ENCODE data around the gene CENPP. TPM values are rescaled to one million over a fixed set of nuclear protein-coding genes. Genes with fewer than 3 reads are reported as not detected.
"Not testable (repeated sequence)": the region's sequence is repeated elsewhere in the genome, so short reads cannot be mapped to it uniquely, and the experiment has no call there.

CENPP gene
- total RNA-seq, 1 donor from 2014 or later = 2.7 TPM

DNA sequence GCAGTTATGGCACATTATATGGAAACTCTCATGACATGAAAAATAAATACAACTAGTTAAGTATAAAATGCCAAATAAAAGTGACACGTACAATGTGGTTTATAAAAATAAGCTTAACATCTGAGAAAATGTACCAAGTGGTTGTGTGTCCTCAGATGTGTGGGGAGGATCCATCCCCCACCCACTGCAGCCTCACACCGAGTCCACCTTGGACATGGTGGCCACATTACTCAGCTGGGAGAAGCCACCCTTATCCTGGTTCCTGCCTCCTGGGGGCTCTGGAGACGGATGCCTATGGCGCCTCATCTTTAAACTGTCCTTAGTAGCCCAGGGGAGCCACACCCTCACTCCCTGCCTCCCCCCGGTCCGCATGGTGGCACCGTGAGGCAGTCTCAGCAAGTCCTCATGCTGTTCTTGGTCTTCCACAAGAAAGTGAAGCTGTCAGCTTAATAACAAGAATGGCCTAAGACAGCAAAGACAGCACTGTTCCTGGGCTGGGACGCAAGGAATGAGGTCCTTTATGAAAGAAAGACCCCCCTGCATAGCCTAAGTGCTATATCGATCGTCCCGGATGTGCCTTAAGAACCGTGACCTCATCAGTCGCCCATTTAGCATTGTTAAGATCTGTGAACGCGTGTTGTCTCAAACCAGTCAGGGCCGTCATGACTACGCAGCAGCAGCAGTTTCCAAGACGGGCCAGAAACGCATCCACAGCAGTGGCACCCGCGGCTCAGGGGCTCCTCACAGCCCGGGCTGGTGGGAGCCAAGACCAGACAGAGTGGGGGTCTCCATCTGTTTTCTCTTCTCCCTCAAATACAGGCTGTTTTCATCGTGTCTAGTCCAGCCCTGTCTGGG, 287.7 kb downstream of the CENPP start:
- DNase-seq (ENCODE audit: low read depth in 2 of 2) = no peak

DNA sequence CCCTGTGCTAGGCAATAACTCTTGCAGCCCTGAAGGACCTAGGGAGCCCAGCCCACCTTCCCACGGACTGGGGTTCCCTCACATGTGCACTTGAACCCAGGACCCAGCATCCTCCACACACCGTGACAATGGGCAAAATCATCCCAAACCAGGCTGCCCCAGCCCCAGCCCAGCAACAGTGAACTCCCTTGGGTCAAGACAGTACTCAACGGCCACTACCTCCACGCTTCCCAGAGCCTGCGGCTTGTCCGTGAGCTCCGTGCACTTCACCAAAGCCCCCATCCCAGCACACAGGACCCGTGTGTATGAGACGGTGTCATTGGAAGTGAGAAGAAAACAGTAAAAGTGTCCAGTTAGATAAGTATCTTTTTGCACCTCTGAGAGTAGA, 288.4 kb downstream of the CENPP start:
- DNase-seq (ENCODE audit: low read depth in 2 of 2) = no peak

DNA sequence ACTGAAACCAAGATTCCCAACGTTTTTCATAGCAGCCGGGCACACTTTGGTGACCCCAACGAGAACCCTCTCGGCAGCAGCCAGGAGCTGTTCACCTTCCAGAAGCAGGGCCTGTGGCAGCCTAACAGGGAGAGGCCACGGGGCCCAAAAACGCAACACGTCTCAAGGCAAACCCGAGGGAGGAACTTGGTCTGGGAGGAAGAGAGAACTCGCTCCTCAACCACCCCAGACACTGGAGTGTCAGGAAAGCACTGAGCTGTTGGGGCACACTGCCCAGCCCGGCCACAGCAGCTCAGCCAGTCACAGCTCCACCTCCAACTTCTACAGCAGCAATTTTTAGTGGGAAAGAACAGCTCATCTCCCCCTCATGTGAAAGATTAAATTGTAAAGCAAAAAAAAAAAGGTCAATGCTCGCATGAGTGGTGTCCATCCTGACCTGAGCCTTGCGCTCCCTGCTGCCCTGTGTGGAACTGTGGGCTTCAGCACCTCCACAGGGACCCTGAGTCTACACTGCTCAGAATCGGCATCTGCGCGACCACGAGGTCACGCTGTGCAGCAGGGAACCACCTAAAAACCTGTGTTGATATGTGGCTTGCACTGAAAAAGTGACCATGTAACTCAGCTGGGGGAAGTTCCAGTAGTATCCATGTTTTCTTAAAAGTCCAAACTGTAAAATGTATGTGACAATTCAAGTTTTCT, 289.2 kb downstream of the CENPP start:
- no peak for DNase-seq (ENCODE audit: low read depth in 2 of 2)

DNA sequence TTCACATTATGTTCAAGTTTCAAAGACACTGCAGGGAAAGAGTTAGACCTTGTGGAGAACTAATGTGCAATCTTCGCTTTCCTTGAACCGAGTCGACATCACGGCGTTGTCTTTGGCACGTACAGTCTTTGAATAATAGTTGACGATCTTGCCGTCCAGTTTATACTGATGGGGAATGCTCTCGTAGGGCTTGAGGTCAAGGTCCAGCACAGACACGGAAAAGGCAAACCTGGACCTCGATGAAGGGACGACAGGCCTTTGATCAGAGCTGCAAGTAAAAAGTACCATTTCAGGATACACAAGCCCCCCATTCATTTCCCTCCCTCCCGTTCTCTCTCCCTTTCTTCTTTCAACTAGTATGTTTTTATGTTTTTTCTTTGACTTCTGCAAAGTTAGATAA, 290.0 kb downstream of the CENPP start:
- no peak for DNase-seq (ENCODE audit: low read depth in 2 of 2)

DNA sequence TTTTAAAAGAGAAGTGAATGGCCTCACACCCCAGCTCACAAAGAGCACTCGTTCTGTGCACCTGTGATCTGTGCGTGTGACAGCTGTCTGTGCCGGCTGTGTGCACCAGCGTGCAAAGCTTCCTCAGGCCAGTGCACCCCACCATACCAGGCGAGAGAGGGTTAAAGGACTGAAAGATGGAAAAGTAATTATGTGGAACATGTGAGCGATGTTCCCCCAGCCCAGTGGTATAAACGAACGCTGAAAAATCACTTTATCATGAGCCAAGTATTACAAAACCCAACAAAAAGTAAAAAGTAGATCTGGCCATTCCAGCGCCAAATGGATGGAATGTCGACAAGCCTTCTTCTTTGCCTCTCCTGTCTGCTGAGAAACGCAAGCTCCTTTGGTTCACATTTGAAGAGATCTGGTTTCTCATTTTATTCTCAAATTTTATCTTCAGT, 290.5 kb downstream of the CENPP start:
- DNase-seq (ENCODE audit: low read depth in 2 of 2) = no peak

DNA sequence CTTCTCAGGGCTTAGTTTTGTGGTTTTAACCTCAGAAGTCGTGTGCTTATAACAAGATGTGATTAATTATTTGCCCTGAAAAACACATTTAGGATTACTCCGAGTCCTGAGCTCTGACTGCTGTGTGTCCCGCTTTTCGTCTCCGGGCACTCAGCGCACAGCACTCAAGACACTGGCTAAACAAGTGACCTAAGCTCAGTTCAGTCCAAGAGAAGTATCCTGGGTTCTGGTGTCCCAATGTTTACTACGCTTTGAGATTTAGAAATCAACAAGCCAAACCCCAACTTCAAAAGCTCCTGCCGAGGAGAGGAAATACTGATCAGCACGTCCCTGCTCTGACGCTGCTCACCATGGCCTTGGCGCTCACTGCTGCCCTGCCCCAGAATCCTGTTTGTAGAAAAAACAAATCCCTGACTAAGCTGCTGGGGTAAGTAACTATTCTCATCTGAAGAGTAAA, 290.9 kb downstream of the CENPP start:
- no peak for DNase-seq (ENCODE audit: low read depth in 2 of 2)

DNA sequence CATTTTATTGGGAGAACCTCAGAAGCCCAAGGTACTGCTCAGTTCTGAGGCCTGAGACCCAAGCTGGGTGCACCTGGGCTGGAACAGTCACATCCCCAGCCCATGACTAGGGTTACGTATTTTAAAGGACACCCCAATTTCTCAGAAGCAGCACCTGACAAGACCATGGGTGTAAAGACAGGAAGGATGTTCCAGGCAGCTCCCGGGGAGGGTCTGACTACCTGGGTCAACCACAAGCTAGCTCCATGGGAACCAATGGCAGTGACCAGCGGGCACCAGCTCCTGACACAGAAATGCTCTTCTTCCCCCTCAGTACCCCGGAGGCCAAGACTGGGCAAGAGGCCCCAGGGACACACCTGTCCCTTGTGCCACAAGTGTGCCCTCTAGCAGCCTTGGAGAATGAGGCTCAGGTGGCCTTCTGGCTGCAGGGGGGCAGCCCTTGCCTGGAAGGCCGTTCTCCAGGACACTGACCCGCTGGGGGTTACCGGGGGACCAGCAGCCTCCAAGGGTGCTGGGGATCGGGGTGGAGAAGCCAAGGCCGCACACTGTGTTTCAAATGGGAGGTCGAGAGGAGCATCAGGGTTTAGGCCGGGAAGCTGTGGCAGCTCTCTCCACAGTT, 291.6 kb downstream of the CENPP start:
- no peak for DNase-seq (ENCODE audit: low read depth in 2 of 2)

DNA sequence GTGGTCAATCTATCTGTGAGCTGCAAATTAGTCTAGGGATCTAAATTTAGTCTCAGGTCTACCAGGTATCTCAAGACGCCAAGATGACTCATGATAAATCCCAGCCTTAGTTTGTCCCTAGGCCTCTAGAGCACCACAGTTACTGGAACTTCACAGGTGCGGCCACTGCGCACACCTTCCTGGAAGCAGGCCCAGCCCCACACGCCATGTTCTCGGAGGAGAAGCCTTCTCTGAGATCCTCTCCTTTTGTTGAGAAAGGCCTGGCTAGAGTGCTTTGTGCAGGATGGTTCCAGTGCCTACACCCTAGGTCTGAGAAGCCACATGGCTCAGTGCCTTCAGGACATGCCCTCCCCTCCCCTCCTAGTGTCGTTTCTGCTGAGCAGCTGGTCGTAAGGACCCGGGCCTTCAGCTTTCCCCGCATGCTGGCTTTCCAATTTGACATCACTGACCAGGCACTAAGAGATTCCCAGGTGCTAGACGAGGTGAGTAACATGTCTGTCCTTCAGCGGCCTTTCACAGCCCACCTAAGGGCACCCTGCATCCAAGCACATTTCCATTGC, 292.3 kb downstream of the CENPP start:
- DNase-seq (ENCODE audit: low read depth in 2 of 2) = no peak

DNA sequence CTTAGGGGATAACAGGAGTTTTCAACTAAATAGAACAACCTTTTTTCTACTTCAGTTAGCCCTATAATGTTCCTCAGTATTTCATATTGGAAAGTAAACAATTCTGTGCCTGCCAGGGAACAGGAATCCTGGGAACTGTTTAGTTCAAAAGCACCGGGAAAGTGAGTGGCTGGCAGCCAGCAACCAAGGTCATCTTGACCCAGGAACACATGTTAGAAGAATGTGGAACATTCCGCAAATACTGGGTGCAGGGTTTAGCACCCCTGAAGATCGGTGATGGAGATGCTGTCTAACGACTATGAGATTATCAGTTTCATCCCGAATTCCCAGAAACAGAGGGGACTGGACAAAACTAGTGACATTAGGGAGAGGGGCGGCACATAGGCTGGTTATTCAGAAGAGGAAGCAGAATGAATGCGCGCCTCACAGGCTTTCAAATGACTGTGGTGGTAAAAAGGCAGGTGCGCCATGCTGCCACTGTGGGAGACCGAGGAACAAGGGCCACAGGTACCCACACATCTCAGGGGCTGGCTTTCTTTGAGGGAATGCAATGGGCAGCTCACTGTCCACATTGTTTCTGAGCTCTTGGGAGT, 293.0 kb downstream of the CENPP start:
- DNase-seq (ENCODE audit: low read depth in 2 of 2) = no peak

DNA sequence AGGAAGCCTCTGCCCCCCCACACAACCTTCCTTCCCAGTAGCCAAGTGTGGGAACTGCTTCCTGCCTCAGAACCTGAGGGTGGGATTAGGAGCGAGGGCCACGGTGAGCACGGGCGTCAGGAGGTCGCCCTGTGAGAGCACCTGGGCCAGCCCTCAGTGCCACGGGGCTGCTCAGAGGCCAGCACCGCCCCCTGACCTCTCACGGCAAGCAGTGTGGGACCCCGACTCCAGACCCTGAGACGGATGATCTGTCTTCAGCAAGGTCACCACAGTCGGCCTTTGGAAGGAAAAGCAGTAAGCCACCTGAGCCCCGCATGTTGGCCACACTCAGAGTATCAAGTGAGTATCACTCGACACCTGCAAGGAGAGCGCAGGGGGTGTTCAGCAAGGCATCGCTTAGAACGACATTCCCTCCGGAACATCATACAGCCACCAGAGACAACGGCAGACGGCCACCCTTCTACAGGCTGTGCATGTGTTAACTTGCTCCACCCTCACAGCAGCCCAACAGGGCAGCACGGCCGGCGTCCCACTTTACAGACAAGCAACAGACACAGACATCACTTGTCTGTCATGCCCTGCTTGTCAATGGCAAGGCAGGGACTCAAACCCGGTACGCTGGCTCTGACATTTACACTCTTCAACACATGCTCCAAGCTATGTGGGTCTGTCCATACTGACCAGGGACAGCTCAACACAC, 294.0 kb downstream of the CENPP start:
- no peak for DNase-seq (ENCODE audit: low read depth in 2 of 2)

DNA sequence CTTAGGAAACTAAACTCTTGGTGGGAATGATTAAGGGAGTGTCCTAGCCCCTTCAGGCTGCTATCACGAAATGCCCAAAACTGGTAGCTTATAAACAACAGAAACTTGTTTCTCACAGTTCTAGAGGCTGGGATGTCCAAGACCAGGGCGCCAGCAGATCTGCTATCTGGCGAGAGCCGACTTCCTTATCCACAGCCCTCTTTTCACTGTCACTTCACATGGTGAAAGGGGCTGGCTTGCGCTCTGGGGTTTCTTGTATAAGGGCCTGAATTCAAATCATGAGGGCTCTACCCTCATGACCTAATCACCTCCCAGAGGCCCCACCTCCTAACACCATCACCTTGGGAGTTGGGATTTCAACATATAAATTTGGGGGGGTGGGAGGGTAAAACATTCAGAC, 295.1 kb downstream of the CENPP start:
- no peak for DNase-seq (ENCODE audit: low read depth in 2 of 2)

DNA sequence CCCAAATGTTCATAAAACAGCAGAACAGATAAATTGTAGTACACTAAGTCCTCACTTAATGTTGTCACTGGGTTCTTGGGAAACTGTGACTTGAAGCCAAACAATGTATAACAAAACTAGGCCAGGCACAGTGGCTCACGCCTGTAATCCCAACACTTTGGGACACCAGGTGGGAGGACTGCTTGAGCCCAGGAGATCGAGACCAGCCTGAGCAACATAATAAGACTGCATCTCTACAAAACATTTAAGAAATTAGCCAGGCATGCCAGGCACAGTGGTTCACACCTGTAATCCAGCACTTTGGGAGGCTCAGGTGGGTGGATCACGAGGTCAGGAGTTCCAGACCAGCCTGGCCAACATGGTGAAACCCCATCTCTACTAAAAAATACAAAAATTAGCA, 298.2 kb downstream of the CENPP start:
- not testable (repeated sequence) for DNase-seq (ENCODE audit: low read depth in 2 of 2)

DNA sequence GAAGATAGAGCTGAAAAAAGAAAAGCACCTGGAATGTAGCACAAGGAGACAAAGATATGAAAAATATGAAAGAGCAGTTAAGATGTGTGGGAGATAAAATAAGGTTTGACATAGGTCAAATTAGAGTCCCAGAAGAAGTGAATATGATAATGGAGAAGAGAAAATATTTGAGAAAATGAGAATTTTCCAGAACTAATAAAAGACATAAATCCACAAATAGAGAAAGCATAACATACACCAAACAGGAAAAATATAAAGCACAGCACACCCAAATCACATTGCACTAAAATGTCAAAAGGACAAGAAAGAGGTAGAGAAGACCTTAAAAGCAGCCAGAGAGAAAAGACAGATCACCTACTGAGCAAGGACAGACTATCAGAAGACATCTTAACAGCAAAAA, 300.7 kb downstream of the CENPP start:
- no peak for DNase-seq (ENCODE audit: low read depth in 2 of 2)

DNA sequence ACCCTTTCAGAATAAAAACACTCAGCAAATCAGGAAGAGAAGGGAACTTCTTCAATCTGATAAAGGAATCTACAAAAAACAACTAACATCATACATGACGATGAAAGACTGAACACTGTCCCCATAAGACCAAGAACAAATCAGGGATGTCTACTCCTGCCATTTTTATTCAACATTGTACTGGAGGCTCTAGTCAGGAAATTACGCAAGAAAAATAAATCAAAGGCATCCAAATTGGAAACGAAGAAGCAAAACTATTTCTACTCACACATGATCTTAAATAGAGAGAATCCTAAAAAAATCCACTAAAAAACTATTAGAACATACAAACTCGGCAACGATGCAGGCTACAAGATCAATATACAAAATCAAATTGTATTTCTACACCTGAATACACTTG, 301.9 kb downstream of the CENPP start:
- no peak for DNase-seq (ENCODE audit: low read depth in 2 of 2)

DNA sequence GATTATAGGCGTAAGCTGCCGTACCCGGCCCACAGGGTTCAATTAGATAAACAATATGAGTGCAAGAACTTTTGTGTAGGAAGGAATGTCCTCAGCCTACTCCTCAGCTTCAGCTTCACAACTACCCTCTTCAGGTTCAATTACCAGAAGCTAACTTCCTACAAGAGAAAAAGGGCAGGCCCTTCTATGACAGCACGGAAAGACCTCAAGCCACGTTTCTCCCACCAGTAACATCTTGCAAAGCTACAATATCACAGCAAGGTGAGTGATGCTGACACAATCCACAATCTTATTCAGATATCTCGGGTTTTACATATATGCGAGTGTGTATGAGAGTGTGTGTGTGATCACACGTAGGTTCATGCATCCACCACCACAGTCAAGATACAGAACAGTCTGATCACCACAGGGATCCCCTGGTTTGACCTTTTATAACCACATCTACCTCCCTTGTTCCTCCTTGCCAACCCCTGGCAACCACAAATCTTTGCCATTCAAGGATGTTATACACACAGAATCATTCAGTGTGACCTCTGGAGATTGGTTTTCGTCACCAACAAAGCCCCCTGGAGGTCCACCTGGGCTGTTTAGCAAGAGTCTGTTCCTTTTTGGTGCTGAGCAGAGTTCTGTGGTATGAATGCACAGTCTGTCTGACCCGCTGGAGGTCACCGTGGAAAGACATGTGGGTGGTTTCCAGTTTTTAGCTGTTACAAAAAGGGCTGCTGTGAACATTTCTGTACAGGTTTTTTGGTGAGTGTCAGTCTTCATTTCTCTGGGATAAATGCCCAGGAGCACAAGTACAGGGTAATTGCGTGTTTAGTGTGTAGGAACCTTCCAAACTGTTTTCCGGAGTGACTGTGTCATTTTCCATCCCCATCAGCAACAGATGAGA, 305.9 kb downstream of the CENPP start:
- no peak for DNase-seq (ENCODE audit: low read depth in 2 of 2)

DNA sequence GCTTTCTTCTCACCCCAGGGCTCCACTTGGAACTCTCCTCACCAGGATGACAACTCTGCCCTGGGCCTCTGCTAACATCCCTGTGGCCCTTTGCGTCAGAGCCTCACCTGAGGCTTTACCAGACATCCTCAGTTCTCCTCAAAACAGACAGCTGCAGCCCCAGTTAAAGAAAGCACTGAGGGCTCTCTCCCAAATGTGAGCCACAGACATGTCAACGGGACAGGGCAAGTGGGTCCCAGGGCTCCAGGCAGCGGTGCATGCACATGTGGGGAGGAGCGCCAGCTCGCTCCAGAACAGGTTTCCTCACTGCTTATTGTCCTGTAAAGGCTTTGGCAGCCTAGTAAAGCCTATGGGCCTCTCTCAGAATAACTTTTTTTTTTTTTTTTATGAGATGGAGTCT, 306.9 kb downstream of the CENPP start:
- DNase-seq (ENCODE audit: low read depth in 2 of 2) = no peak

DNA sequence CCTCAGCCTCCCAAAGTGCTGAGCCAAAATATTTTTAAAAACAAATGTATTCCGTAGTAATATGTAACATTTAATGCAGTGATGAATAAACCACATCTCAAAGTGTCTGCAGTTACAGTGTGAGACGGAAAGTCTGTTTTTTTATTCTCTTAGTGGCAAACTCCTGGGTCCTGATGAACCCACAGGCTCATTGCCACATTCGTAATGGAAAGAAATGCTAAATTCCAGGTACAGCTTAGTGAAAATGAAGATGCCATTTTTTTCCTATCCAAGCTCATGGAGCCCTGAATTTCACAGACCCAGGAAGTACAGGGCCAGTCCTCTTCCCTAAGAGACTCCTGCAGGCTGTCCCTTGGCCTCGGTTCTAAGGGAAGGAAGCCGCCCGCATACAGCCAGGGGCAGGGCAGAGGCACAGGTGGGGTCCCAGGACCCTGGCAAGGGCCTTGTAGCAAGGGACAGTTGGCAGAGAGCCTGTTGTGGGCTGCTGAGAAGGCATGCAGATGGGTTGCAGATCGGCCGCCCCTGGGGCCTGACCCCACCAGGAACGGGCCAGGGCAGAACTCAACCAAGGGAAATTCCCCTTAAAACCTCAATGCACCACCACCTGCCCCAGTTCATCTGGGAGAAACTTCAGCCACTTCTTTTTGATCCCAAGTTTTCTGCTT, 308.0 kb downstream of the CENPP start:
- DNase-seq (ENCODE audit: low read depth in 2 of 2) = no peak

DNA sequence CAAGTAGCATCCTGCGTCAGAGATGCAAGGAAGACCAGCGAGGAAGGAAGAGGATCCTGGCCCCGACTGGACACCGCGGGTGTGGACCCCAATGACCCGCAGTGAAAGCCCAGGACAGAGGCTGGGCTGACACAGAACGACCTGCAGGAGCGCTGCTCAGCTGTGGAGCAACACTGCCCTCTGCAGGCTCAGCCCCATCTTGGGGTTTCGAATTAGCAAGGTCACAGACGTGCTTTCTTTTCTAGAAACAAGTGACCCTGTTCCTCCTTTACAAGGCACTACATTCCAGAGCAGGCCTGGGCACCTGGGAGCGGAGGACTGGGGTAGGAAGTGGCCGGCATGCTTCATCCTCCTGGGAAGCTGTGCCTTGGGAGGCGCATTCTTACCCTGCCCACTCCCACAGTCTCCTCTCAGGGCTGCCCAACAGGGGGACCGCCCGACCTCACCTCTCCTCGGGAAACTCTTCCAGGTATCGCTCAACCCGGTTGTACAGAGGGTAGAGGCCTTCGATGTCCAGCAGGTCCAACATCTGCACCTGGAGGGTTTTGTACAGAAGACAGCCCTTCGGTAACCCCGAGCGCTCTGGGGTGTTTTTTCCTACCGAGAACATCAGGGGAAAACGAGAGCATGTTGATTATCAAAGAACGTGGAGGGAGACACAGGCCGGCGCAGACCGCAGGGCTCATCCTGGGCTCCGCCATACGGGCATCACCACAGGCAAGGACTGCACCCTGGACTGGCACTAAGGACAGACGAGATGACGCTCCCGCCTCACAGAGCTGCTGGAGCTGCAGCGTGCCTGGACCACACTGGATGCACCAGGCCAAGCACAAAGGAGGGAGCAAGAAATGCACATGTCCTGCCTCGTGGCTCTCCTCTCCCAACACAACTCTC, 309.2 kb downstream of the CENPP start:
- peak; percentile 63 to 77 for DNase-seq (ENCODE audit: low read depth in 2 of 2)

DNA sequence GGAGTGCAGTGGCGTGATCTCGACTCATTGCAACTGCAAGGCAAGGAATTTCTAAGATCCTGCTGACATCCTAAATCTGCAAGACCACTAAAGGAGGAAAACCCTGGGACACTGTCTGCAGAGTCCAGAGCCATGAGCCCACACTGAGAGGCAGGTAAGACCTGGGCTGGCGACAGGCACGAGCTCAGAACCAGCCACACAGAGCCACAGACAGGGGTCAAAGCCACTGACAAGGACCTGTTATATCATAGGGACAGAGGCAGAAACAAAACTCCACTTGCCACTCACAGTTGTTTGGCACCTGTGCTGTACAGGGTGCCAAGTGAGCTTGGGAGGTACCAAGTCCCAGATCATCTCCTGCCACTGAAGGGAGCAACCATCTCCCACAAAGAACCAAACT, 310.0 kb downstream of the CENPP start:
- no peak for DNase-seq (ENCODE audit: low read depth in 2 of 2)
